Stomach (tissue), 4 donors: ENCODE measurements around the gene TMEM87B.

Experiments
- POLR2A ChIP-seq, 4 donors: fragments of 450-650 bp; IDR thresholded peaks; one replicate each; pipeline ENCODE4 v1.6.1; 2016; ENCODE audit warnings: antibody characterized with exemption in 4 of 4, control low read depth in 2 of 4, mild to moderate bottlenecking in 1 of 4, moderate library complexity in 1 of 4
- POLR2AphosphoS5 ChIP-seq, 3 donors: sonication (generic); formaldehyde crosslinking; IDR thresholded peaks; one replicate each; pipeline ENCODE4 v1.6.1; 2016; ENCODE audit warnings: antibody characterized with exemption in 3 of 3
- TF ChIP-seq, protein P1 (sequence below), 7 experiments: fragments of 450-650 bp in 4 of 7; fragments of 200-600 bp in 3 of 7; sonication (generic) in 3 of 7; IDR thresholded peaks; one replicate each; pipeline ENCODE4 v1.5.1; 2016 to 2019; ENCODE audit warnings: antibody characterized with exemption in 7 of 7, control low read depth in 2 of 7, mild to moderate bottlenecking in 1 of 7

GRCh38 chr2:112144966-112145365 is 89.9 kb downstream of the TMEM87B start:
- TF ChIP-seq, protein P1, sequence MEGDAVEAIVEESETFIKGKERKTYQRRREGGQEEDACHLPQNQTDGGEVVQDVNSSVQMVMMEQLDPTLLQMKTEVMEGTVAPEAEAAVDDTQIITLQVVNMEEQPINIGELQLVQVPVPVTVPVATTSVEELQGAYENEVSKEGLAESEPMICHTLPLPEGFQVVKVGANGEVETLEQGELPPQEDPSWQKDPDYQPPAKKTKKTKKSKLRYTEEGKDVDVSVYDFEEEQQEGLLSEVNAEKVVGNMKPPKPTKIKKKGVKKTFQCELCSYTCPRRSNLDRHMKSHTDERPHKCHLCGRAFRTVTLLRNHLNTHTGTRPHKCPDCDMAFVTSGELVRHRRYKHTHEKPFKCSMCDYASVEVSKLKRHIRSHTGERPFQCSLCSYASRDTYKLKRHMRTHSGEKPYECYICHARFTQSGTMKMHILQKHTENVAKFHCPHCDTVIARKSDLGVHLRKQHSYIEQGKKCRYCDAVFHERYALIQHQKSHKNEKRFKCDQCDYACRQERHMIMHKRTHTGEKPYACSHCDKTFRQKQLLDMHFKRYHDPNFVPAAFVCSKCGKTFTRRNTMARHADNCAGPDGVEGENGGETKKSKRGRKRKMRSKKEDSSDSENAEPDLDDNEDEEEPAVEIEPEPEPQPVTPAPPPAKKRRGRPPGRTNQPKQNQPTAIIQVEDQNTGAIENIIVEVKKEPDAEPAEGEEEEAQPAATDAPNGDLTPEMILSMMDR (IDR thresholded peaks at IDR 0.05) = no peak
- TF ChIP-seq POLR2A (IDR thresholded peaks at IDR 0.05) = no peak
- TF ChIP-seq POLR2AphosphoS5 (IDR thresholded peaks at IDR 0.05) = no peak
